Ureter (tissue), 1 donor: ENCODE measurements around the gene P2RX7. TPM values are rescaled to one million over a fixed set of nuclear protein-coding genes. Genes with fewer than 3 reads are reported as not detected.

Experiments used
- DNase-seq: peaks from one replicate; pipeline ENCODE4 v3.0.0-alpha.2; 2020; ENCODE audit warnings: low spot score
- total RNA-seq: library from RNA; stranded (reverse); gene quantifications from one replicate; pipeline ENCODE4 v1.2.4, GENCODE V29; 2023
- donor health status: DM: yes; HTN: yes; CAD: no.

The P2RX7 gene
- total RNA-seq, 1 donor from 2014 or later: 1.8 TPM

- peak; percentile 76 for DNase-seq
Measured at GRCh38 chr12:121229826-121230537, 97.3 kb downstream of the P2RX7 start.

GRCh38 chr12:121230538-121230907, 97.8 kb downstream of the P2RX7 start:
- no peak for DNase-seq

DNA sequence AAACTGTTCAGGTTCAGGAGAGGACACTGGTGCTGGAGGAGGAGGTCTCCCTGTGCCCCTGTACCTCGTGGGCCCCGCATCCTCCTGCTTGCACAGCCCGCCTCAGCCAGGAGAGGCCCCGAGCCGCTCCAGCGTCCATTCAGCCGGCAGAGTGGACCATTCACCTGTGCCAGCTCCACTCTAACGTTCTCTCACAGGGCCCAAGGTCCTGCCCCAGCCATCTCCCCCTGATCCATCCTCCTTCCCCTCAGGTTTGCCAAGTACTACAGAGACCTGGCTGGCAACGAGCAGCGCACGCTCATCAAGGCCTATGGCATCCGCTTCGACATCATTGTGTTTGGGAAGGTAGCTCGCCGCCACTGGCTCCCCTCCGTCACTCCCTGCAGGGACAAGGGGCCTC, 99.5 kb downstream of the P2RX7 start:
- DNase-seq: no peak

DNA sequence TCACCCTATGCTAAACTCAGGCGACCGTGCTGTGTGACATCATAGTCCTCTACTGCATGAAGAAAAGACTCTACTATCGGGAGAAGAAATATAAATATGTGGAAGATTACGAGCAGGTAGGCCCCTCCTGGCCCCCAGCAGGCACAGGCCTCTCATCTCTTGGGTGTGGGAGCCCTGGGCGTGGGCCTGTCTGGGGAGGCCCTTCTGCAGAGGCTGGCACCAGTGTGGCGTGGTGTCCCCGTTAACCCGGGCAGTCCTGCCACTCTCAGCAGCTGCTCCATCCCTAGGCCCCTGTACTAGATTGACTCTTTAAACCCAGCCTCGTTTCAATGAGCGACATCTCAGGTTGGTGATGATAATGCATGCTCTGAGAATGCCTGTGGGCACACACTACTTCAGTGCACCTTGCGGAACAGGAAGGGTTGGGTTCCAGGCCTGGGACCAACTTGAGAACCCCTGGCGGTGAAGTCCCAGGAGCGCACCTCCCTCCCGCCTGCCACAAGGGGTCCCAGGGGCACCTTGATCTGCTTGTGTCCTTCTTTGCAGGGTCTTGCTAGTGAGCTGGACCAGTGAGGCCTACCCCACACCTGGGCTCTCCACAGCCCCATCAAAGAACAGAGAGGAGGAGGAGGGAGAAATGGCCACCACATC, 100.4 kb downstream of the P2RX7 start:
- no peak for DNase-seq

DNA sequence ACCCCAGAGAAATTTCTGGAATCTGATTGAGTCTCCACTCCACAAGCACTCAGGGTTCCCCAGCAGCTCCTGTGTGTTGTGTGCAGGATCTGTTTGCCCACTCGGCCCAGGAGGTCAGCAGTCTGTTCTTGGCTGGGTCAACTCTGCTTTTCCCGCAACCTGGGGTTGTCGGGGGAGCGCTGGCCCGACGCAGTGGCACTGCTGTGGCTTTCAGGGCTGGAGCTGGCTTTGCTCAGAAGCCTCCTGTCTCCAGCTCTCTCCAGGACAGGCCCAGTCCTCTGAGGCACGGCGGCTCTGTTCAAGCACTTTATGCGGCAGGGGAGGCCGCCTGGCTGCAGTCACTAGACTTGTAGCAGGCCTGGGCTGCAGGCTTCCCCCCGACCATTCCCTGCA, 100.9 kb downstream of the P2RX7 start:
- DNase-seq: no peak

- DNase-seq: no peak
Measured at GRCh38 chr12:121236776-121237175, 104.1 kb downstream of the P2RX7 start.

GRCh38 chr12:121237415-121237814, 104.7 kb downstream of the P2RX7 start:
- no peak for DNase-seq

Other genes with a start within 250 kb of the P2RX7 start
- 87.3 TPM for gene SPPL3, start 228.5 kb upstream of the P2RX7 start, total RNA-seq
- not detected for gene HNF1A, start 154.3 kb upstream of the P2RX7 start, total RNA-seq
- gene C12orf43, start 116.4 kb upstream of the P2RX7 start, total RNA-seq: 18.0 TPM
- gene OASL, start 93.6 kb upstream of the P2RX7 start, total RNA-seq: 1.1 TPM
- gene P2RX4, start 77.3 kb downstream of the P2RX7 start, total RNA-seq: 28.0 TPM
- gene CAMKK2, start 163.8 kb downstream of the P2RX7 start, total RNA-seq: 38.8 TPM
- gene ANAPC5, start 219.5 kb downstream of the P2RX7 start, total RNA-seq: 132 TPM